ENCODE measurements around the gene MIEN1. TPM values are rescaled to one million over a fixed set of nuclear protein-coding genes. Genes with fewer than 3 reads are reported as not detected.
A peak's percentile ranks its signal among the peaks of the same experiment; 100 is the strongest.
"Not testable (repeated sequence)": the region's sequence is repeated elsewhere in the genome, so short reads cannot be mapped to it uniquely, and the experiment has no call there.

The MIEN1 gene
- total RNA-seq, 5 donors from 2014 or later (not counting 1 experiment from before 2014, with no cell fraction given): 30.8 to 36.9 (median 32.1) TPM

- Mint-ChIP-seq H3K27me3 (peaks cover 28 to 36% of the 10 kb centered on the region in 2 donors), H3K36me3 (peaks cover 6% of the 10 kb centered on the region), H3K4me3 (no peak overlapping the region), H3K9me3 (no peaks in the 10 kb centered on the region), H3K4me1 (peaks cover 13 to 24% (median 16%) of the 10 kb centered on the region in 3 donors), H3K27ac (no peak overlapping the region)
- Histone ChIP-seq H3K4me3 (ENCODE audit: control insufficient read depth in 1 of 2, extremely low read depth in 1 of 2, low read length in 1 of 2) (no peak overlapping the region), H3K4me1 (ENCODE audit: control insufficient read depth in 1 of 2, extremely low read depth in 1 of 2, insufficient read depth in 2 of 2, low read length in 2 of 2) (peaks cover 4 to 20% of the 10 kb centered on the region in 2 experiments), H3K27me3 (replicated peaks in 1 of 2; ENCODE audit: control insufficient read depth in 2 of 2, extremely low read depth in 1 of 2, insufficient read depth in 2 of 2, low read length in 1 of 2) (peaks cover 4 to 39% of the 10 kb centered on the region in 2 experiments), H3K36me3 (ENCODE audit: control insufficient read depth in 2 of 2, extremely low read depth in 1 of 2, insufficient read depth in 1 of 2, low read length in 1 of 2) (peaks cover 0 to 2% of the 10 kb centered on the region in 2 donors), H3K9me3 (no peaks in the 10 kb centered on the region), H3K27ac (ENCODE audit: low read length) (no peak overlapping the region)
- DNase-seq (no peak), ATAC-seq (replicated peaks in 1 of 4) (no peak)
- CTCF ChIA-PET: no interaction called here
- no CpG with 5 or more reads among the region's 4 CpGs for WGBS (ENCODE audit: insufficient coverage)
- POLR2A ChIA-PET: no interaction called here
These were observed 28.4 kb downstream of the MIEN1 start for GRCh38 chr17:39701784-39702422.

GRCh38 chr17:39701012-39701783, 29.1 kb downstream of the MIEN1 start:
- Mint-ChIP-seq H3K9me3 (no peaks in the 10 kb centered on the region), H3K4me3 (peak overlapping the region in 1 of 3 donors; percentile 15), H3K27me3 (peaks cover 28 to 36% of the 10 kb centered on the region in 2 donors), H3K36me3 (peaks cover 9% of the 10 kb centered on the region), H3K27ac (peak overlapping the region in 1 of 2 donors; percentile 49), H3K4me1 (peaks cover 6 to 17% (median 12%) of the 10 kb centered on the region in 3 donors)
- H3K4me1 ChIP-seq (ENCODE audit: control insufficient read depth in 1 of 2, extremely low read depth in 1 of 2, insufficient read depth in 2 of 2, low read length in 2 of 2): peaks cover 0 to 13% of the 10 kb centered on the region in 2 experiments
- ChIA-PET POLR2A (no interaction called here), CTCF (no interaction called here)
- H3K9me3 ChIP-seq: no peaks in the 10 kb centered on the region
- H3K4me3 ChIP-seq (ENCODE audit: control insufficient read depth in 1 of 2, extremely low read depth in 1 of 2, low read length in 1 of 2): no peak overlapping the region
- ATAC-seq (replicated peaks in 1 of 4) (no peak), DNase-seq (no peak)
- 83% methylated on average over 7 of the region's 10 CpGs for WGBS (ENCODE audit: insufficient coverage)
- no peak overlapping the region for H3K27ac ChIP-seq (ENCODE audit: low read length)
- peaks cover 4 to 40% of the 10 kb centered on the region in 2 experiments for H3K27me3 ChIP-seq (replicated peaks in 1 of 2; ENCODE audit: control insufficient read depth in 2 of 2, extremely low read depth in 1 of 2, insufficient read depth in 2 of 2, low read length in 1 of 2)
- peaks cover 0 to 2% of the 10 kb centered on the region in 2 donors for H3K36me3 ChIP-seq (ENCODE audit: control insufficient read depth in 2 of 2, extremely low read depth in 1 of 2, insufficient read depth in 1 of 2, low read length in 1 of 2)

GRCh38 chr17:39700148-39700987, 30.0 kb downstream of the MIEN1 start:
- H3K4me3 ChIP-seq (ENCODE audit: control insufficient read depth in 1 of 2, extremely low read depth in 1 of 2, low read length in 1 of 2): no peak overlapping the region
- H3K36me3 Mint-ChIP-seq: peaks cover 9% of the 10 kb centered on the region
- H3K27me3 ChIP-seq (replicated peaks in 1 of 2; ENCODE audit: control insufficient read depth in 2 of 2, extremely low read depth in 1 of 2, insufficient read depth in 2 of 2, low read length in 1 of 2): peaks cover 4 to 44% of the 10 kb centered on the region in 2 experiments
- DNase-seq: no peak
- H3K4me1 Mint-ChIP-seq: peaks cover 6 to 17% (median 12%) of the 10 kb centered on the region in 3 donors
- H3K4me1 ChIP-seq (ENCODE audit: control insufficient read depth in 1 of 2, extremely low read depth in 1 of 2, insufficient read depth in 2 of 2, low read length in 2 of 2): peaks cover 0 to 7% of the 10 kb centered on the region in 2 experiments
- H3K27me3 Mint-ChIP-seq: peaks cover 28 to 36% of the 10 kb centered on the region in 2 donors
- H3K27ac Mint-ChIP-seq: no peak overlapping the region
- 8% methylated on average over 48 of the region's 57 CpGs for WGBS (ENCODE audit: insufficient coverage)
- H3K27ac ChIP-seq (ENCODE audit: low read length): no peak overlapping the region
- H3K9me3 Mint-ChIP-seq: no peaks in the 10 kb centered on the region
- ChIA-PET CTCF (interaction anchor here in 1 of 2 donors (0.5 kb wide), 1 partner anchor 72 kb away, joined by 3 read pairs; no protein-coding TSS in a partner anchor), POLR2A (interaction anchor here in 1 of 2 donors (0.6 kb wide), 1 partner anchor 275 kb away, joined by 6 read pairs; no protein-coding TSS in a partner anchor)
- no peak for ATAC-seq (replicated peaks in 1 of 4)
- peak overlapping the region in 1 of 3 donors; percentile 67 for H3K4me3 Mint-ChIP-seq
- peaks cover 0 to 2% of the 10 kb centered on the region in 2 donors for H3K36me3 ChIP-seq (ENCODE audit: control insufficient read depth in 2 of 2, extremely low read depth in 1 of 2, insufficient read depth in 1 of 2, low read length in 1 of 2)
- H3K9me3 ChIP-seq: no peaks in the 10 kb centered on the region

GRCh38 chr17:39699818-39700147, 30.5 kb downstream of the MIEN1 start, which contains the start of gene ERBB2:
Gene ERBB2, plus strand, starts transcription at chr17:39700064. Its CDS starts 175 bp downstream, at chr17:39700239.
- no peak within 1 kb of the TSS for H3K27ac ChIP-seq (ENCODE audit: low read length)
- peaks cover 28 to 36% of the 10 kb centered on the region in 2 donors for H3K27me3 Mint-ChIP-seq
- POLR2A ChIA-PET: no interaction called here
- peaks cover 0 to 2% of the 10 kb centered on the region in 2 donors for H3K36me3 ChIP-seq (ENCODE audit: control insufficient read depth in 2 of 2, extremely low read depth in 1 of 2, insufficient read depth in 1 of 2, low read length in 1 of 2)
- H3K4me3 ChIP-seq (ENCODE audit: control insufficient read depth in 1 of 2, extremely low read depth in 1 of 2, low read length in 1 of 2): no peak within 1 kb of the TSS
- H3K4me3 Mint-ChIP-seq: peak within 1 kb of the TSS in 2 of 3 donors; percentile 34 to 67
- H3K27ac Mint-ChIP-seq: peak within 1 kb of the TSS in 1 of 2 donors; percentile 49
- DNase-seq: no peak
- no peak for ATAC-seq (replicated peaks in 1 of 4)
- no peaks in the 10 kb centered on the region for H3K9me3 ChIP-seq
- CTCF ChIA-PET: no interaction called here
- peaks cover 0 to 7% of the 10 kb centered on the region in 2 experiments for H3K4me1 ChIP-seq (ENCODE audit: control insufficient read depth in 1 of 2, extremely low read depth in 1 of 2, insufficient read depth in 2 of 2, low read length in 2 of 2)
- peaks cover 4 to 44% of the 10 kb centered on the region in 2 experiments for H3K27me3 ChIP-seq (replicated peaks in 1 of 2; ENCODE audit: control insufficient read depth in 2 of 2, extremely low read depth in 1 of 2, insufficient read depth in 2 of 2, low read length in 1 of 2)
- H3K4me1 Mint-ChIP-seq: peaks cover 6 to 16% (median 12%) of the 10 kb centered on the region in 3 donors
- H3K9me3 Mint-ChIP-seq: no peaks in the 10 kb centered on the region
- 25% methylated on average over 18 of the region's 20 CpGs for WGBS (ENCODE audit: insufficient coverage)
- peaks cover 9% of the 10 kb centered on the region for H3K36me3 Mint-ChIP-seq

GRCh38 chr17:39699157-39699817, 31.0 kb downstream of the MIEN1 start:
- peaks cover 4 to 44% of the 10 kb centered on the region in 2 experiments for H3K27me3 ChIP-seq (replicated peaks in 1 of 2; ENCODE audit: control insufficient read depth in 2 of 2, extremely low read depth in 1 of 2, insufficient read depth in 2 of 2, low read length in 1 of 2)
- H3K4me1 Mint-ChIP-seq: peaks cover 6 to 14% (median 12%) of the 10 kb centered on the region in 3 donors
- H3K4me3 ChIP-seq (ENCODE audit: control insufficient read depth in 1 of 2, extremely low read depth in 1 of 2, low read length in 1 of 2); H3K36me3 ChIP-seq (ENCODE audit: control insufficient read depth in 2 of 2, extremely low read depth in 1 of 2, insufficient read depth in 1 of 2, low read length in 1 of 2); POLR2A ChIA-PET; H3K9me3 Mint-ChIP-seq; H3K4me1 ChIP-seq (ENCODE audit: control insufficient read depth in 1 of 2, extremely low read depth in 1 of 2, insufficient read depth in 2 of 2, low read length in 2 of 2); H3K9me3 ChIP-seq; H3K27ac ChIP-seq (ENCODE audit: low read length); ATAC-seq (replicated peaks in 1 of 4); H3K27ac Mint-ChIP-seq; DNase-seq: not testable (repeated sequence)
- peaks cover 12% of the 10 kb centered on the region for H3K36me3 Mint-ChIP-seq
- peak overlapping the region in 2 of 3 donors; percentile 34 to 67 for H3K4me3 Mint-ChIP-seq
- CTCF ChIA-PET: interaction anchor here in 1 of 2 donors (0.7 kb wide), 1 partner anchor 64 kb away, joined by 3 read pairs; no protein-coding TSS in a partner anchor
- WGBS (ENCODE audit: insufficient coverage): 47% methylated on average over 3 of the region's 11 CpGs
- peaks cover 28 to 36% of the 10 kb centered on the region in 2 donors for H3K27me3 Mint-ChIP-seq
